Measurements from ENCODE around the gene ABHD12. TPM values are rescaled to one million over a fixed set of nuclear protein-coding genes. Genes with fewer than 3 reads are reported as not detected.

Gene ABHD12
- total and polyA plus RNA-seq, 2 donors (not counting 3 experiments of a cell fraction or from before 2014, with no cell fraction given) = 19.2 to 36.0 TPM

DNA sequence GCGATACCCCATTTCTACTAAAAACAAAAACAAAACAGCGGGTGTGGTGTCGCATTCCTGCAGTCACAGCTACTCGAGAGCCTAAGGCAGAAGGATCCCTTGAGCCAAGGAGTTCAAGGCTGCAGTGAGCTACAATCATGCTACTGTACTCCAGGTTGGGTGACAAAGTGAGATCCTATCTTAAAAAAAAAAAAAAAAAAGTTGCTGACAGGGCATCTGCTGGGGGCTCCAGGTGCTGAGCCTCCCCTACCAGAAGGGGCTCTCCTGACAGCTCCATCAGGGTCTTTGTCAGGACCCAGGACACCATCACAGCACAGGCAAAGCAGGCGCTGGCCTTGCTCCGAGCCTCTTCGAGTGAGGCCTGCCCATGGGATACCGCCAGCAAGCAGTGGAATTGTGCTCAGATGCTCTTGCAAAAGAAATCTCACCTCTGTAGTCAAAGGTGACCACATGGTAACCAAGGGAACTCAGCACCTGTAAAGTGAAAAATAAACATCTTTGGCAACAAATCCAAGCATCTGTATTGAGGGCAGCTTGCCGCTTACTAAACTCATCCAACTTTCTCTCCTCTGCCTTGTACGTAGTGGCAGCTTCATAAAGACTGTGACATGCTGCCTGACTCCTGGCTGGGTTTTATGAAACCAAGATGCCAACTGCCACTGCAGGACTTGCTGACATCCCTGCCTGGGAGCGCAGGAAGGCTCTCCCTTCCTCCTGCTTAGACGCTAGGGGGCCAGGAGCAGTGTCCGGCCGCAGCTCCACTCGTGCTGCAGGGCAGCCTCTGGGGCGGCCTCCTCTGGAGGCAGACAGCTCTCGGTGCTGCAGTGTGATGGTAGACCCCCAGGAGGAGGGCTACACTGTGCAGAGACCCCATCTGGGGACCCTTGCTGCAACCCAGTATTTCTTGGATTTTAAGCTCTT lies 75.9 kb downstream of the ABHD12 start:
- Histone ChIP-seq H3K9me3 (replicated peaks; ENCODE audit: control insufficient read depth, insufficient read depth, low read length) (no peaks in the 10 kb centered on the region), H3K27ac (ENCODE audit: insufficient read depth, low read depth, low read length) (no peak overlapping the region), H3K27me3 (ENCODE audit: control insufficient read depth in 2 of 2, insufficient read depth in 2 of 2, low read length in 2 of 2) (no peaks in the 10 kb centered on the region), H2AFZ (ENCODE audit: low read depth, low read length) (no peak overlapping the region), H4K20me1 (replicated peaks; ENCODE audit: control insufficient read depth, extremely low read depth, insufficient read depth, low read length) (no peaks in the 10 kb centered on the region), H3K4me1 (ENCODE audit: control insufficient read depth, extremely low read depth, insufficient read depth, low read length) (peaks cover 13% of the 10 kb centered on the region), H3K79me2 (ENCODE audit: control insufficient read depth, insufficient read depth, low read length) (no peaks in the 10 kb centered on the region), H3K9ac (replicated peaks; ENCODE audit: extremely low read depth, insufficient read depth, low read length) (no peak overlapping the region), H3K4me2 (ENCODE audit: insufficient read depth, low read length) (no peak overlapping the region), H3K9me1 (replicated peaks; ENCODE audit: control insufficient read depth, extremely low read depth, insufficient read depth, low read length) (no peaks in the 10 kb centered on the region), H3K36me3 (ENCODE audit: control insufficient read depth in 2 of 2, extremely low read depth in 1 of 2, insufficient read depth in 2 of 2, low read length in 2 of 2) (no peaks in the 10 kb centered on the region), H3K4me3 (replicated peaks in 1 of 3; ENCODE audit: insufficient read depth in 1 of 3, low read depth in 1 of 3, low read length in 3 of 3) (no peak overlapping the region)
- FAIRE-seq = no peak
- POLR2A ChIA-PET = no interaction called here
- CTCF ChIA-PET = interaction anchor here (0.8 to 2.5 kb wide), 6 partner anchors 12 to 84 kb away, joined by 3 to 21 read pairs (median 6); no protein-coding TSS in a partner anchor
- TF ChIP-seq MYC (IDR thresholded peaks at IDR 0.05; ENCODE audit: low read depth, low read length) (no peak), JUN (IDR thresholded peaks at IDR 0.05; ENCODE audit: borderline replicate concordance, insufficient read depth, insufficient read length, low read depth) (no peak), POLR2AphosphoS5 (IDR thresholded peaks at IDR 0.05; ENCODE audit: insufficient read depth, low read depth, low read length) (no peak), GATA2 (IDR thresholded peaks at IDR 0.05; ENCODE audit: insufficient read depth, insufficient read length, low read depth, low read length) (no peak), EZH2 (IDR thresholded peaks at IDR 0.05; ENCODE audit: borderline replicate concordance, low read depth, low read length, severe bottlenecking) (no peak), FOS (IDR thresholded peaks at IDR 0.05; ENCODE audit: borderline replicate concordance, insufficient read depth, low read length) (no peak), POLR2A (IDR thresholded peaks at IDR 0.05; ENCODE audit: low read depth, low read length) (no peak)
- TF ChIP-seq, protein P1, sequence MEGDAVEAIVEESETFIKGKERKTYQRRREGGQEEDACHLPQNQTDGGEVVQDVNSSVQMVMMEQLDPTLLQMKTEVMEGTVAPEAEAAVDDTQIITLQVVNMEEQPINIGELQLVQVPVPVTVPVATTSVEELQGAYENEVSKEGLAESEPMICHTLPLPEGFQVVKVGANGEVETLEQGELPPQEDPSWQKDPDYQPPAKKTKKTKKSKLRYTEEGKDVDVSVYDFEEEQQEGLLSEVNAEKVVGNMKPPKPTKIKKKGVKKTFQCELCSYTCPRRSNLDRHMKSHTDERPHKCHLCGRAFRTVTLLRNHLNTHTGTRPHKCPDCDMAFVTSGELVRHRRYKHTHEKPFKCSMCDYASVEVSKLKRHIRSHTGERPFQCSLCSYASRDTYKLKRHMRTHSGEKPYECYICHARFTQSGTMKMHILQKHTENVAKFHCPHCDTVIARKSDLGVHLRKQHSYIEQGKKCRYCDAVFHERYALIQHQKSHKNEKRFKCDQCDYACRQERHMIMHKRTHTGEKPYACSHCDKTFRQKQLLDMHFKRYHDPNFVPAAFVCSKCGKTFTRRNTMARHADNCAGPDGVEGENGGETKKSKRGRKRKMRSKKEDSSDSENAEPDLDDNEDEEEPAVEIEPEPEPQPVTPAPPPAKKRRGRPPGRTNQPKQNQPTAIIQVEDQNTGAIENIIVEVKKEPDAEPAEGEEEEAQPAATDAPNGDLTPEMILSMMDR (IDR thresholded peaks at IDR 0.05; ENCODE audit: extremely low read depth in 1 of 2, insufficient read depth in 1 of 2, low read depth in 1 of 2, low read length in 2 of 2) = no peak
- TF ChIP-seq, protein P2, sequence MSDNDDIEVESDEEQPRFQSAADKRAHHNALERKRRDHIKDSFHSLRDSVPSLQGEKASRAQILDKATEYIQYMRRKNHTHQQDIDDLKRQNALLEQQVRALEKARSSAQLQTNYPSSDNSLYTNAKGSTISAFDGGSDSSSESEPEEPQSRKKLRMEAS (IDR thresholded peaks at IDR 0.05; ENCODE audit: insufficient read depth, insufficient read length) = no peak
- BruUV-seq (replicated peaks) = no TSS peak
- DNase-seq (ENCODE audit: low read depth, low spot score) = no peak
- intact Hi-C loops (cut with micrococcal nuclease) (no loop called here), dilution Hi-C loops (cut with MboI; ENCODE audit: extremely low pct_ligation_motif_present, low sequenced_read_pairs) (no loop called here)
